CD8-positive, alpha-beta memory T cell (primary cell): ENCODE measurements around the gene HEPACAM. TPM values are rescaled to one million over a fixed set of nuclear protein-coding genes. Genes with fewer than 3 reads are reported as not detected.
A peak's percentile ranks its signal among the peaks of the same experiment; 100 is the strongest.

ENCODE experiments used
- CTCF ChIA-PET: fragments of 350-600 bp; sonication (Branson Sonifier 250); formaldehyde crosslinking; loops from one replicate; lab custom pipeline; 2021; ENCODE audit warnings: antibody characterized with exemption; lab: Charles Lee
- POLR2A ChIA-PET: fragments of 350-600 bp; sonication (Branson Sonifier 250); formaldehyde crosslinking; loops from one replicate; lab custom pipeline; 2021; ENCODE audit warnings: antibody characterized with exemption; lab: Charles Lee
- DNase-seq, 5 donors: peaks; one replicate each; pipeline versions ENCODE4 v3.0.0 to v3.0.0-alpha.2; 2020 to 2022; ENCODE audit warnings: mixed read lengths in 1 of 5
- H3K27ac ChIP-seq: one replicate; pipeline ENCODE4 v1.7.0; 2013; ENCODE audit warnings: low read depth, mild to moderate bottlenecking, low read length, moderate library complexity
- H3K27me3 ChIP-seq: 2 replicates; pipeline ENCODE4 v1.7.0; 2013; ENCODE audit warnings: low read length, mild to moderate bottlenecking; ENCODE audit not compliant: insufficient read depth, poor library complexity, severe bottlenecking
- H3K36me3 ChIP-seq: 2 replicates; pipeline ENCODE4 v1.7.0; 2013; ENCODE audit warnings: mild to moderate bottlenecking, low read length, moderate library complexity; ENCODE audit not compliant: insufficient read depth
- H3K4me1 ChIP-seq: 2 replicates; pipeline ENCODE4 v1.7.0; 2013; ENCODE audit warnings: mild to moderate bottlenecking, low read length, moderate library complexity; ENCODE audit not compliant: insufficient read depth
- H3K4me3 ChIP-seq: 2 replicates; pipeline ENCODE4 v1.7.0; 2013; ENCODE audit warnings: mild to moderate bottlenecking, low read length
- H3K9me3 ChIP-seq: 2 replicates; pipeline ENCODE4 v1.7.0; 2013; ENCODE audit warnings: mild to moderate bottlenecking, low read length
- H3K27ac Mint-ChIP-seq, 8 donors: one replicate each; pipeline ENCODE4 v1.8.0; 2020 to 2021; ENCODE audit warnings: mixed read lengths in 8 of 8, mild to moderate bottlenecking in 6 of 8, inconsistent platforms in 3 of 8, moderate library complexity in 3 of 8
- H3K27me3 Mint-ChIP-seq, 2 donors: one replicate each; pipeline ENCODE4 v1.8.0; 2020 to 2021; ENCODE audit warnings: mixed read lengths in 2 of 2, mild to moderate bottlenecking in 1 of 2, moderate library complexity in 1 of 2
- H3K36me3 Mint-ChIP-seq, 3 donors: one replicate each; pipeline ENCODE4 v1.8.0; 2020 to 2021; ENCODE audit warnings: mixed read lengths in 3 of 3, inconsistent platforms in 1 of 3, mild to moderate bottlenecking in 1 of 3
- H3K4me1 Mint-ChIP-seq, 3 donors: one replicate each; pipeline ENCODE4 v1.8.0; 2020 to 2021; ENCODE audit warnings: mixed read lengths in 3 of 3, inconsistent platforms in 1 of 3, mild to moderate bottlenecking in 1 of 3
- H3K4me3 Mint-ChIP-seq, 7 donors: one replicate each; pipeline ENCODE4 v1.8.0; 2020 to 2021; ENCODE audit warnings: mixed read lengths in 7 of 7, mild to moderate bottlenecking in 6 of 7, moderate library complexity in 4 of 7, inconsistent platforms in 2 of 7
- H3K9me3 Mint-ChIP-seq, 5 donors: one replicate each; pipeline ENCODE4 v1.8.0; 2020 to 2022; ENCODE audit warnings: mixed read lengths in 5 of 5, mild to moderate bottlenecking in 3 of 5, moderate library complexity in 2 of 5, inconsistent platforms in 1 of 5
- polyA plus RNA-seq: library from polyadenylated mRNA; unstranded; fragments of 300-500 nt; fragmentation: Illumina TruSeq; gene quantifications from one replicate; pipeline ENCODE4 v1.2.3, GENCODE V29; 2021
- total RNA-seq, 2 experiments: library from RNA; stranded (reverse); gene quantifications; one replicate each; pipeline ENCODE4 v1.2.3, GENCODE V29; 2021

HEPACAM gene
- total and polyA plus RNA-seq, 3 experiments from 2014 or later: not detected

DNA sequence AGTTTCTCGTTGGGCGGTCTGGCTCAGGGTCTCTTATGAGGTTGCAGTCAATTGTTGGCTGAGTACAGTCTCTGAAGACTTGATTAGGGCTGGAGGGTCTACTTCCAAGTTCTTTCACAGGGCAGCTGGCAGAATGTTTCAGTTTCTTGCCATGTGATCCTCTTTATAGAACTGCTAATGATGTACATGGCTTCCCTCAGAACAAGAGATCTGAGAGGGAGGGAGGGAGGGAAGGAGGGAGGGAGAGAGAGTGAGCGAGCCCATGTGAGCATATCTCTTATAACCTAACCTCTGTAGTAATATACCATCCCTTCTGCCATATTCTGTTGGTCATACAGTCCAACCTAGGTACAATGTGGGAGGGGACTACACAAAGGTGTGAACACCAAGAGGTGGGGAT lies 15.5 kb upstream of the HEPACAM start:
- CTCF ChIA-PET: interaction anchor here (1.2 to 2.7 kb wide), 3 partner anchors 16 to 75 kb away, joined by 4 to 14 read pairs (median 6); partner anchors contain the start of gene HEPACAM
- POLR2A ChIA-PET: interaction anchor here (0.6 to 1.8 kb wide), 2 partner anchors 75 to 161 kb away, joined by 3 to 4 read pairs; no protein-coding TSS in a partner anchor
- Mint-ChIP-seq H3K9me3 (peaks cover 4 to 16% (median 7%) of the 10 kb centered on the region in 5 donors), H3K4me3 (no peak overlapping the region), H3K27ac (no peak overlapping the region), H3K4me1 (peaks cover 0 to 10% (median 9%) of the 10 kb centered on the region in 3 donors), H3K27me3 (no peaks in the 10 kb centered on the region), H3K36me3 (peaks cover 0 to 16% (median 2%) of the 10 kb centered on the region in 3 donors)
- Histone ChIP-seq H3K27ac (no peak overlapping the region), H3K4me1 (peaks cover 51% of the 10 kb centered on the region), H3K36me3 (no peaks in the 10 kb centered on the region), H3K27me3 (no peaks in the 10 kb centered on the region), H3K4me3 (no peak overlapping the region), H3K9me3 (no peaks in the 10 kb centered on the region)
- DNase-seq: no peak

DNA sequence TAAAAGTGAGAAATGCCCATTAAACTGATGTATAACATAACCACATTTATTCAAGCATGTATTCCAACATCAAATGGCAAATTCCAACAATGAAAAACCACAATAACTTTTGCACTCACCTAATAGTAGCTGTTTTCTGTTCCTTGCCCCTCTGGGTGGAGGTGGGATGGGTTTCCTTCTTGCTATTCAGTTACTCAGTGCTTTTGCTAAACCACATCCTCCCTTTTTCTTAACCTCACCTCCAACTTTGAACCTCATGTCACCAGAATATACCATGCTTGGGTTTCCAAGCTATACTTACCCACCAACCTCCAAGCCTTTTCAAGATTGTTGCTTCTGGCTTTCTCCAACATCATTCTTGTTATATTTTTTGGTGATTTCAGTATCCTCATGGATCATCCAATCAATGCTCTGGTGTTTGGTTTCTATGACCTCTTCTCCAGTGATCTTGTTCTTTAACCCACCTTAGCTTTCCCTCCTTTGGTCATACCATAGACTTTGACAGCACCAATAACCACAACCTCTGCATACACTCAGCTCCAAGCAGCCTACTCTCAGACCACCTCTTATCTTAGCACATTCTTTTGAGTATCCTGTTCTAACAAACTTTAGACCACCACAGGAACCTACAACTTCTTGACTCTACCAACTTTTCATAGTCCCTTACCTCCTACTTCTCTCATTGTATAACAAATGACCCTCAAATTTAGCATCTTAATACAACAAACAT lies 14.9 kb upstream of the HEPACAM start:
- POLR2A ChIA-PET: interaction anchor here (0.6 to 1.8 kb wide), 2 partner anchors 75 to 161 kb away, joined by 3 to 4 read pairs; no protein-coding TSS in a partner anchor
- H3K27me3 ChIP-seq: no peaks in the 10 kb centered on the region
- Mint-ChIP-seq H3K36me3 (peaks cover 0 to 18% (median 2%) of the 10 kb centered on the region in 3 donors), H3K4me1 (peaks cover 0 to 10% (median 9%) of the 10 kb centered on the region in 3 donors), H3K4me3 (no peak overlapping the region), H3K9me3 (peaks cover 4 to 16% (median 7%) of the 10 kb centered on the region in 5 donors), H3K27me3 (no peaks in the 10 kb centered on the region), H3K27ac (no peak overlapping the region)
- no peak overlapping the region for H3K27ac ChIP-seq
- no peak overlapping the region for H3K4me3 ChIP-seq
- CTCF ChIA-PET: interaction anchor here (1.2 to 2.7 kb wide), 4 partner anchors 15 to 75 kb away, joined by 4 to 14 read pairs (median 5); partner anchors contain the start of gene HEPACAM
- peak in 2 of 5 donors; percentile 30 to 60 for DNase-seq
- H3K36me3 ChIP-seq: no peaks in the 10 kb centered on the region
- H3K9me3 ChIP-seq: no peaks in the 10 kb centered on the region
- H3K4me1 ChIP-seq: peaks cover 51% of the 10 kb centered on the region

DNA sequence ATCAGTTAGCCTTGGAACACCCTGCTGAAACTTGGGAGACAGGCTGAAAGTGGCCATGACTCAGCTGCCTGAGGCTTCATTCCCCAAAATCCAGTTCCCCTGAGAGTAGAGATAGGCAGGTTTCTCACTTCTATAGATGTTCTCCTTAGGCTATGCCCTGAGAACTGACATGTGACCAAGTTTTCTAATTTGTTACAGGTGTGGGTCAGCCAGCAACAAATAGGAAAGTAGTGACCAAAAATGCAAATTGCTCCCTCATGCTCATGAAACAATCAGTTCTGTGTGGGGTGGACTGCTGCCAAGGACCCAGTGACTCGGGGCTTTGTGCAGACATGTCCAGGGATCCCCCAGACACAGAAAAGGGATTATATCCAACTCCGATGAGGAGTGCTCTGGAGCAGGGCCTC lies 10.9 kb upstream of the HEPACAM start:
- Mint-ChIP-seq H3K4me3 (no peak overlapping the region), H3K27ac (no peak overlapping the region), H3K9me3 (peaks cover 4 to 16% (median 7%) of the 10 kb centered on the region in 5 donors), H3K36me3 (peaks cover 0 to 18% (median 2%) of the 10 kb centered on the region in 3 donors), H3K4me1 (peaks cover 12 to 20% (median 16%) of the 10 kb centered on the region in 3 donors), H3K27me3 (no peaks in the 10 kb centered on the region)
- POLR2A ChIA-PET: no interaction called here
- no peak for DNase-seq
- Histone ChIP-seq H3K4me1 (peaks cover 42% of the 10 kb centered on the region), H3K9me3 (no peaks in the 10 kb centered on the region), H3K36me3 (no peaks in the 10 kb centered on the region), H3K4me3 (no peak overlapping the region), H3K27me3 (no peaks in the 10 kb centered on the region), H3K27ac (no peak overlapping the region)
- CTCF ChIA-PET: no interaction called here

GRCh38 chr11:124945826-124946225 lies 10.0 kb upstream of the HEPACAM start:
- Mint-ChIP-seq H3K27ac (no peak overlapping the region), H3K36me3 (peaks cover 0 to 18% (median 2%) of the 10 kb centered on the region in 3 donors), H3K9me3 (peaks cover 4 to 16% (median 7%) of the 10 kb centered on the region in 5 donors), H3K4me1 (peaks cover 12 to 20% (median 16%) of the 10 kb centered on the region in 3 donors), H3K27me3 (no peaks in the 10 kb centered on the region), H3K4me3 (no peak overlapping the region)
- POLR2A ChIA-PET: no interaction called here
- DNase-seq: no peak
- H3K36me3 ChIP-seq: no peaks in the 10 kb centered on the region
- H3K4me3 ChIP-seq: no peak overlapping the region
- no peaks in the 10 kb centered on the region for H3K27me3 ChIP-seq
- no peaks in the 10 kb centered on the region for H3K9me3 ChIP-seq
- peaks cover 33% of the 10 kb centered on the region for H3K4me1 ChIP-seq
- no peak overlapping the region for H3K27ac ChIP-seq
- CTCF ChIA-PET: interaction anchor here (1.1 kb wide), 1 partner anchor 53 kb away, joined by 3 read pairs; no protein-coding TSS in a partner anchor

GRCh38 chr11:124944565-124944964 lies 8.7 kb upstream of the HEPACAM start:
- Mint-ChIP-seq H3K27me3 (peaks cover 0 to 3% of the 10 kb centered on the region in 2 donors), H3K36me3 (peaks cover 0 to 18% (median 2%) of the 10 kb centered on the region in 3 donors), H3K27ac (peak overlapping the region in 1 of 8 donors; percentile 44), H3K4me1 (peaks cover 12 to 20% (median 15%) of the 10 kb centered on the region in 3 donors), H3K4me3 (no peak overlapping the region), H3K9me3 (peaks cover 2 to 16% (median 7%) of the 10 kb centered on the region in 5 donors)
- no peak overlapping the region for H3K4me3 ChIP-seq
- no peak overlapping the region for H3K27ac ChIP-seq
- ChIA-PET POLR2A (interaction anchor here (0.6 to 1.1 kb wide), 2 partner anchors 9 to 168 kb away, joined by 3 read pairs; no protein-coding TSS in a partner anchor), CTCF (interaction anchor here (1.4 kb wide), 1 partner anchor 68 kb away, joined by 6 read pairs; no protein-coding TSS in a partner anchor)
- H3K27me3 ChIP-seq: no peaks in the 10 kb centered on the region
- no peaks in the 10 kb centered on the region for H3K9me3 ChIP-seq
- peaks cover 20% of the 10 kb centered on the region for H3K4me1 ChIP-seq
- no peak for DNase-seq
- no peaks in the 10 kb centered on the region for H3K36me3 ChIP-seq

GRCh38 chr11:124943741-124944140 lies 7.9 kb upstream of the HEPACAM start:
- CTCF ChIA-PET: interaction anchor here (1.4 kb wide), 1 partner anchor 67 kb away, joined by 6 read pairs; no protein-coding TSS in a partner anchor
- peak overlapping the region; percentile 1 to 89 (median 56) for H3K27ac Mint-ChIP-seq

GRCh38 chr11:124943254-124943616 lies 7.4 kb upstream of the HEPACAM start:
- H3K36me3 Mint-ChIP-seq: peaks cover 0 to 12% (median 0%) of the 10 kb centered on the region in 3 donors
- H3K9me3 Mint-ChIP-seq: peaks cover 0 to 6% (median 1%) of the 10 kb centered on the region in 5 donors
- H3K4me3 ChIP-seq: no peak overlapping the region
- H3K27ac ChIP-seq: no peak overlapping the region
- DNase-seq: no peak
- no peaks in the 10 kb centered on the region for H3K27me3 ChIP-seq
- peaks cover 3 to 11% of the 10 kb centered on the region in 2 donors for H3K27me3 Mint-ChIP-seq
- H3K27ac Mint-ChIP-seq: peak overlapping the region in 4 of 8 donors; percentile 30 to 89 (median 84)
- H3K9me3 ChIP-seq: no peaks in the 10 kb centered on the region
- CTCF ChIA-PET: interaction anchor here (1.4 kb wide), 1 partner anchor 67 kb away, joined by 6 read pairs; no protein-coding TSS in a partner anchor
- H3K4me1 Mint-ChIP-seq: peaks cover 7 to 12% (median 12%) of the 10 kb centered on the region in 3 donors
- POLR2A ChIA-PET: interaction anchor here (1.1 kb wide), 1 partner anchor 10 kb away, joined by 3 read pairs; no protein-coding TSS in a partner anchor
- no peak overlapping the region for H3K4me3 Mint-ChIP-seq
- no peaks in the 10 kb centered on the region for H3K36me3 ChIP-seq
- H3K4me1 ChIP-seq: peaks cover 15% of the 10 kb centered on the region

More at GRCh38 chr11:124943741-124944140, 7.9 kb upstream of the HEPACAM start:
- Histone ChIP-seq H3K9me3 (no peaks in the 10 kb centered on the region), H3K36me3 (no peaks in the 10 kb centered on the region), H3K27ac (no peak overlapping the region), H3K27me3 (no peaks in the 10 kb centered on the region), H3K4me3 (no peak overlapping the region), H3K4me1 (peaks cover 15% of the 10 kb centered on the region)
- H3K9me3 Mint-ChIP-seq: peaks cover 2 to 11% (median 6%) of the 10 kb centered on the region in 5 donors
- H3K27me3 Mint-ChIP-seq: peaks cover under 1 to 7% of the 10 kb centered on the region in 2 donors
- H3K4me1 Mint-ChIP-seq: peaks cover 9 to 16% (median 12%) of the 10 kb centered on the region in 3 donors
- DNase-seq: no peak
- POLR2A ChIA-PET: interaction anchor here (0.6 to 1.1 kb wide), 2 partner anchors 10 to 169 kb away, joined by 3 read pairs; no protein-coding TSS in a partner anchor
- peaks cover 0 to 17% (median 2%) of the 10 kb centered on the region in 3 donors for H3K36me3 Mint-ChIP-seq
- H3K4me3 Mint-ChIP-seq: no peak overlapping the region
